Astrocyte of the hippocampus (primary cell): ENCODE data around the gene SPNS2.

Experiments used
- DNase-seq: peaks from one replicate; pipeline ENCODE4 v3.0.0; 2011; ENCODE audit warnings: low read depth, low spot score

SPNS2 gene

DNA sequence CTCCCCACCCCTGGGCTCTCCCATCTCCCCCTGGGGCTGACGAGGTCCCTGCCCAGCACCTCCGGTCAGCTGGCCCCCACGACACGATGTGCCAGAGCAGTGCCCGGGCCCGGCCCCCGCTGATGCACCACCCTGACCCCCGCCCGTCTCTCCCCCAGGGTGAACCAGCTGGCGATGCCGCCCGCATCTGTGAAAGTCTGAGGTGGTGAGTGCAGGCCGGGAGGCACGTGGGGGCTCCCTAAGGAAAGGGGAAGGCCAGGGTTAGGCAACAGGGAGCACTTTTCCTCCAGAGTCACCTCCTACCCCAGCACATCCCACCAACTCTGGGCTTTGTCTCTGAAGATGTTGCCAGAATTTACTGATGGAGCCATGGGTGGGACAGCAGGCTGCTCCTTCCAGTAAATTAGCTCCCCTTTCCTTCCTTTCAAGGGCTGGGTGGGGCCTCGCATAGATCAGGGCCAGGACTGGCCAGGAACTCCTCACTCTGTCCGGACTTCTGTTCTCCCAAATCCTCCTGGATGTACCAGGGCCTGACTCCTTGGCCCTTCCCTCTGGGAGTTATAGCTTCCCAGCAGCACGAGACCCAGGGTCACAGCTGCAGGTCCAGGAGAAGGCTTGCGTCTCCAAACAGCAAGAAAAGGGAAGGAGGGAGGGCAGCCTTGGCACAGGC, 38.2 kb downstream of the SPNS2 start:
- DNase-seq = no peak

DNA sequence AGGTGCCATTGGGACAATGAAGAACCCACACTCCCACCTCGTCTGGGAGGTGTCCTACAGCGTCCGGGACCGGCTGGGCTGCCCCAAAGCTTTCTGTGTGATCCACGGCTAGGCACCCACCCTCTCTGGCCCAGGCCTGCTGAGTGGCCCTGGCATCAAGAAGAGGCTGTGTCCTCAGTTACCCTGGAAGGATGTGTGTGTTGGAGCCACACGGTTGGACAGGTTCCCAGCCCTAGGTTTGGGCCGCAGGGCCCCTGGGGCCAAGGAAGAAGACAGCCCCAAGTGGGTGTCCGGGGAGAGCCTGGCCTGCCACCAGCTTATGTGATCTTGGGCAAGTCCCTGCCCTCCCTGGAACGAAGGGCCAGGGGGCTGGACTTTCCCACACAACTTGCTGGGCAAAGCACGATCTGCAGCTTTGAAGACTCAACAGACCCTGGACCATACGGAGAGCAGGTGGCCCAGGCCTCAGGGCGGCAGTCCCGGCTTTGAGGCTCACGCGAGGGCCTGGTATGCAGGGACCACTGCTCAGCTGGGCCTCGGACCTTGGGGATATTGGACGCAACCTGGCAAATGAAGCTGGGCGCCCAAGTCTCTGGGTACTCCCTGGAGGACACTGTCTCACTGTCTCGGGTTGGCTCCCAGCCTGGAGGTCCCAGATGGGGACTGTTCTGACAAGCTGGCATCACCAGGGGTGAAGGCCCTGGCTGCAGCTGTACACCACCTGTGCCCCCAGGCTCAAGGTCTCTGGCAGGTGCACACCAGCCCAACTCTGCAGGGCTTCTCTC, 39.0 kb downstream of the SPNS2 start:
- no peak for DNase-seq

DNA sequence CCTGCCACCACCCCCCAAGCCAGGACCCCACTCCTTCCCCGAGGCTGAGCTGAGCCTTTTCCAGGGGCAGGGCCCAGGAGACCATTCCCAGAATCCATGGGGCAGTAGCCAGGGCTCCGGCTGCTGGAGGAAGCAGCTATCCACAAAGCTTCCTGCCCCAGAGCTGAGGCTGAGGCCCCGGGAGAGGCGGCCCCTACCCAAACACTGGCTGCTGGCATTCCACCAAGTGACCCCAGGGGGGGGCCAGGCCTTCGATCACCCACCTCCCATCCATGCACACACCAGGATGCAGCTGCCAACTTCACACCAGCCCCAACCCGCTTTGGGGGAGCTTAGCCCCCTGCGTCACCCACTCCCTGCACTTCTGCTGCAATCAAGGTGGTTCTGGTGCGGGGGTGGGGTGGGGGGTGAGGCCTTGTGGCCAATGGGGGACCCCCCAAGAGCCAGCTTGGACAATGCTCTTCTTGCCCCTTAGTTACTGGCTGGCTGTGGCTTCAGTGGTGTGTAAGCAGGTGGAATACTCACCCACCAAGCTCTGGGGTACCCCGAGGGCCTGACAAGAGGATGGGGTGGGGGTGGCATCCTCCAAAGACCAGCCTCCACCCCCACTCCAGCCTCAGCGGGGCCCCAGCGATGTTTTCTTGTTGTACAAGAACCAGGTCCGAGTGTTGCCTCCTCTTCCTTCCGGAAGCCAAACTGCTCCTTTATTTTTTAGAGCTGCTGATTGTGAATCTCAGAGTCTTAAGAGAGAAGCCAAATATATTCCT, 39.7 kb downstream of the SPNS2 start:
- no peak for DNase-seq

DNA sequence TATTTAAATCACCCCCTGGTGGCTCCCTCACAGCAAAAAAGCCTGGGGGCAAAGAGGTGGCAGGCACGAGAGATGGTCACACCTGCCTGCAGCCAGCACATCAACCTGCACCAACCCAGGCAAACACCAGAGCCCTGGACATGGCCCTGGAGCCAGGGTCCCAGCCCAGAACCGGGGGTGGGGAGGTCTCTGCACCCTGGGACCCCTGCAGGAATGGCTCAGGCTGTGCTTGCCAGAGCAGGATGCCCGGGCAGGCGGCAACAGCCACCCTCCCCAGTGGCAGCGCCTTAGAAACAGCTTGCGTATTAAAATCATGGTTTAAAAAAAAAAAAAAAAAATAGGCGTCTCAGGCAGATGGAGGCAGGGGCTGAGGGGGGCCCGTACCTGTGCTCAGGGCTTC, 40.3 kb downstream of the SPNS2 start:
- DNase-seq = no peak

DNA sequence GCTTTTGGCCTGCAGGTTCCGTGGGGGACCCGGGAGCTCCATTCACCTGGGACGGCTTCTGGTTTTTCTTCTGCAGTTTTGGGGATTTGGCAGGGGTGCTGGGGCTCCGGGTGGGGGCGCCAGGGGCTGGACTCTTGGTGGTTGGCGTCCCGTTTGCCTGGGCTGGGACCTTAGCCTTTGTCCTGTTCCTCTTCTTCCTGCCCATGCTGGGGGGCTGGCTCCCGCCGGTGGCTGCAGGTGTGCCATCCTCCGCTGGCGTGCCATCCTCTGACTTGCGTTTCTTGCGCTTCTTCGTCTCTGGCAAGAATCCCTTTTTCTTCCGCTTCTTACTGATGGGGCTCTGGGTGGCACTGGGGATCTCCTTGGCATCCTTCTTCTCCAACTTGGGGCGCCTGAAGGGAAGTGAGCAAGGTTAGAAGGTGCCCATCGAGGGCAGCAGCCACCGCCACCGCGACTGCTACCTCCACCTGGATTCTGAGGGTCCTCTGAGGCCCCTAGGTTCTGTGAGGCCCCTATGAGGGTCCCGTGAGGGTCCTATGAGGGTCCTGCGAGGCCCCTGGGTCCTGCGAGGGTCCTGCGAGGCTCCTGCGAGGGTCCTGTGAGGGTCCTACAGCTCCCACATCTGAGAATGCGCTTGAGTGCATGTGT, 41.0 kb downstream of the SPNS2 start:
- DNase-seq = no peak

DNA sequence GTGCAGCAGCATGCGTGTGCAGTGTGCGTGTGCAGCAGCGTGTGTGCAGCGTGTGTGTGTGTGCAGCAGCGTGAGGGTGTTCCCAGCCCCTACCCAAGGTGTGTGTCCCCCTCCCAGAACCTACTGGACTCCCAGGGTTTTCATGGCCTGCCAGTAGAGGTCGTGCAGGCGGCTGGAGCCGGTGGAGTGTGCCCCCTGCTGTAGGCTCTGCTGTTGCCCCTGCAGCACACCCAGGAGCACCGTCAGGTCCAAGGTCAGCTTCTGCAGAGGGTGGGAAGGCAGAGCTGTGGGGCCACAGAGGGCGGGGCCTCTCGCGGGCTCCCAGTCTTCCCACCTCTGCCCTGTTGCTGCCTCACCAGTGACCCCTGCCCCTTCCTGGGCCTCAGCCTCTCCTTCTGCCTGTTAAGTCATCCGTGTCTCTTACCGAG, 41.6 kb downstream of the SPNS2 start:
- no peak for DNase-seq

DNA sequence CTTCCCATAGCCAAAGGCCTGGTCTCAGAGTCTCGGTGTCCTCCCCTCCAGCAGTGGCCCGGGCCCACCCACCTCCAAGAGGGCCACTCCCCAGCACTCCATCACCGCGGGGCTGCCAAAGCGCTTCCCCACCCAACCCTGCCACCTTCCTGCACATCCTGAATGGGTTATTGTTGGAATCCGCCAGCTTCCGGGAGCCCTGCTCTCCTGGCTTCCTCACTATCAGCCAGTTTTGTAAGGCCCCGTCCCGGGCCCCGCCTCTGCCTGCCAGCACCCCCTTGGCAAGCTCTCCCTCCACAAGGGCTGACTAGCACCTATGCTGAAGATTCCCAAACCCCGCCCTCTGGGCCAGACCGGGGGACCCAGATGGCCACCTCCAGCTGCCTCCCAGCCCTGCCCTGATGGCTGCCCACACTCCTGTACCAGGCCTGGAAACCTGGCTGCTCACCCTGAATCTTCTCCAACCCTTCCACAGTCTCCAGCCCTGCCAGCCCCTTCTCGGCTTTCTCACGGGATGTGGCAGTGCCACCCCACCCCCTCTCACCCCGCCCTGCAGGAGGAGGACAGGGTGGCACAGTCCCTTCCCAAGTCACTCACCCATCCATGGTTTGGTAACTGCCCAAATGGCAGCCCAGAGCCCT, 42.1 kb downstream of the SPNS2 start:
- no peak for DNase-seq

DNA sequence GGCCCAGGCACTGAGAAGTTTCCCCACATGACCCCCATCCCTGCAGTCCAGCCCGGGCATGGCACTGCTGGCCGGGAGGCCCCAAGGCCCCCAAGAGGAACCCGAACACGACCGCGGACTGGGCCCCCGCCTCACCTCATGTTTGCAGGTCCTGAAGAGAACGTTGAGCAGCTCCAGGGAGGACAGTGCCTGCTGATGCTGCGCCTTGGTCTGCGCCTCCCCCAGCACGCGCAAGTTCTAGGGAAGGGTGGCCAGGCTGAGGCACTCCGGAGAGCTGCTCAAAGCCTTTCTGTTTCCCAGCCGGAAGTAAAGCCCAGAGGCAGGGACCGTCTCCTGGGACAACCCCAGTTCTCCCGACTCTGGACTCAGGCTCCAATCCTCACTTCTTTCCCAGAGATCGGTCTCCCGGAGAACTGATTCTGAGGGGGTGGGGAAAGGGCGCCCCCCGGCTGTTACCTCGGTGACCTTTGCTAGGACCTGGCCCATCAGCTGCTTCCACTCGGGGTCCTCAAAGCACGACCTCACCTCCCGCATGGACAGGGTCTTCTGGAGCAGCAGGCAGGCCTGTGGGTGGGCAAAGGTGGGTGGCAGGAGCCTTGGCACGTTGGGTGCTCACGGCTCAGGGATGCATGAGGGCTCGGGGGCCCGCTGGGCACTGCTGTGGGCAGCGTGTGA, 42.8 kb downstream of the SPNS2 start:
- no peak for DNase-seq

DNA sequence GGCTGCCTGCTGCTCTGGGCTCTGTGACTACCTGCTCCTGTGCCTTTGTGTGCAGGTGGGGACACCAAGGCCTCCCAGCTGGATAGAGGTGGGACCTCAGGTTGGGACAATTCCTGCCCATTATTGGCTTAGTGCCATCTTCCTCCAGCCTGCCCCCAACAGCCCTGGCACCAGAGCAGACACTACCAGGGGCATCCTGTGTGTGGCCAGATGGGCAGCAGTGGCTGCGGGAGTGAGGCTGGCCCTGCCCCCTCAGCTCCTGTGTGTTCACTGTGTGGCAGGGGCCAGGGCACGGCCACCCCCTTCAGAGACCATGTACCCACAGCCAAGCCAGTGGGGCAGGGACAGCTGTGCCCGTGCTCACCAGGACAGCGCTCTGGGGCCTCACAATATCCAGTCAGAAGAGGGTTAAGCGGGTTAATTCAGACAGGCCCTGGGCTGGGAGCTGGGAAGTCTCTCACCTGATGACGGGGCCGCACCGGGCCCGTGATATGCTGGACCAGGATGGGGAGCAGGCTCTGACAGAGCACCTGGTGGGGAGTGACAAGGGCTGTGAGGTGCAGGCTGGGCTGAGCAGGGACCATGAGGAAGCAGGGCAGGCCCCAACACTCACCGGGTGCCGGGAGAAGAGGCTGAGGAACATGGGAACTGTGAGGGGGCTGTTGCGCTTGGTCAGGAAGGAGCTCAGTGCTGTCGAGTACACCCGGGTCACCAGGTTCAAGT, 43.5 kb downstream of the SPNS2 start:
- no peak for DNase-seq

DNA sequence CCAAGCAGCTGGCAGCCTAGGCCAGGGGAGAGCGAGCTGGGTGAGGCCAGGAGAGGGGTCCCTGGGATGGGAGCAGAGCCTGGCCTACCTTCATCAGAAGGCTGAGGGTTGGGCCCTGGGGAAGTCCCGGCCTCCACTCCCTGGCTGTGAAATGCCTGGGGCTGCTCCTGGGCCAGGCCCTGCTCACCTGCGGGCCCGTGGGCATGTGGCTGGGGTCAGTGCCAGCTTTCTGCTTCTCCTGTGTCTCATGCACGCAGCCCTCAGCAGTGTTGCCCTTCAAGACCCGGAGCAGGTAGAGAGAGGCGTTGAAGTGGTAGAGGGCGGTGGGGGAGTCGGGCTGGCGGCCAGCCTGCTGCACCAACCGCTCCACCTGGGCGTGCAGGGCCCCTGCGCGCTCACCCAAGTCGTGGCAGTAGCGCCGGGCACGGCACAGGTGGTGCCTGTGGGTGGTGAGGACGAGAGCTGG, 44.1 kb downstream of the SPNS2 start:
- no peak for DNase-seq

DNA sequence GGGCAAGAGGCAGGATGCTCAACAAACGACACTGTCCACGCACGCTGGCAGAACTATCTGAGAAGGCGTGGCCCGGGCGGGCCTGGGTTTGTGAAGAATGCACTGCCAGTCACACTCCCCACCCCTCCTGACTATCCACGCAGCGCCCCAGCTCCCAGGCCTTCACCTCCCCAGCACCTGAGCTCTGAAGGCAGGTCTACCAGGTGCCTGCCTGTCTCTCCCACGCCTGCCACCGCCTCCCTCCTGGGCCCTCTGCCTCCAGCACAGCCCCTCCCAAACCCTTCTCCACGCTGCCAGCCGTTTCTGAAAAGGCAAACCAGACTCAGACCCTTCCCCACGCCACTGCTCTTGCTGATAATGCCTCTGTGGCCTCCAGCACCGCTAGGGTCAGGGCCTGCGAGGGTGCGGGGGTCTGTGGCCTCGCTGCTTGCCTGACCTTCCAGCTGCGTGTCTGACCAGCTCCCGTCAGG, 44.9 kb downstream of the SPNS2 start:
- DNase-seq = no peak

DNA sequence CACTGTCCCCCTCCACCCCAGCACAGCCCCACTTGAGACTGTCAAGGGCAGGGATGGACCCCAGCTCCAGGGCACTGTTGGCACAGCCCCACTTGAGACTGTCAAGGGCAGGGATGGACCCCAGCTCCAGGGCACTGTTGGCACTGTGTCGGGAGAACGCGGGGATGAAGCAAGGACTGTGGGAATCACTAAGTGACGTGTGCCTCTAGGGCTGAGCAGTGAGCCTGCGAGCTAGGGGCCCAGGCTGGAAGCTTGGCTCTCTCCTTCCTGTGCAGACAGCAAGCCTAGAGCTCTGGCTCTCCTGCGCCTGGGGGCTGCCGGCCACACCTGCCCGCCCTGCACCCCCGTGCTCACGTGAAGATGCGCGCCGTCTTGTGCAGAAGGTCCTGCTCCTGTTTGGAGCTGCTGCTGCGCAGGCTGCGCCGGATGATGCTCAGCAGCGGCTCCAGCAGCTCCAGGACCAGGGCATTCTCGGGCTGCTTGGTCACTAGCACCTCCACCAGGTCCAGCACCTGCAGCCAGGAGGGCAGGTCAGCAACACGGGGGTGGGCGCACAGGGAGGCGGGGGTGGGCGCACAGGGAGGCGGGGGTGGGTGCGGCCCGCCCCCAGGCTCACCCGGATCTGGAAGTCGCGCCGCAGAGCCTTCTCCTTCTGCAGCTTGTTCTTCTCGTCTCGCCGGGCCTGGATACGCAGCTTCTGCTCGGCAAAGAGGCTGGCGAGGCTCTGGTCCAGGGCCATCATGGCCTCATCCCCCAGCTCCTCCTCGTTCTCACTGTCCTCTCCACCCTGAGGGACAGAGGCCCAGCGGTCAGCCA, 45.7 kb downstream of the SPNS2 start:
- DNase-seq = no peak

DNA sequence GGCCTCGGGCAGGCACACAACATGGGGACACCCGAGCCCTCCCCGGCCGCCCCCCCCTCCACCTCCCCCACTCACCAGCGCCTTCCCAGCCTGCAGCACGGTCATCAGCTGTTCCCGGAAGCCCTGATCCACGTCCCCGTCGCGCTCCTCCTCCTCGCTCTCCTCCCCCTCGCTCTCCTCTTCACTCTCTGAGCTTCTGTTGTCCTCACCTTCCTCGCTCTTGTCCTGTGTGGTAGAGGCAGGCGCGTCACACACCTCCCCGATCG, 46.2 kb downstream of the SPNS2 start:
- no peak for DNase-seq

DNA sequence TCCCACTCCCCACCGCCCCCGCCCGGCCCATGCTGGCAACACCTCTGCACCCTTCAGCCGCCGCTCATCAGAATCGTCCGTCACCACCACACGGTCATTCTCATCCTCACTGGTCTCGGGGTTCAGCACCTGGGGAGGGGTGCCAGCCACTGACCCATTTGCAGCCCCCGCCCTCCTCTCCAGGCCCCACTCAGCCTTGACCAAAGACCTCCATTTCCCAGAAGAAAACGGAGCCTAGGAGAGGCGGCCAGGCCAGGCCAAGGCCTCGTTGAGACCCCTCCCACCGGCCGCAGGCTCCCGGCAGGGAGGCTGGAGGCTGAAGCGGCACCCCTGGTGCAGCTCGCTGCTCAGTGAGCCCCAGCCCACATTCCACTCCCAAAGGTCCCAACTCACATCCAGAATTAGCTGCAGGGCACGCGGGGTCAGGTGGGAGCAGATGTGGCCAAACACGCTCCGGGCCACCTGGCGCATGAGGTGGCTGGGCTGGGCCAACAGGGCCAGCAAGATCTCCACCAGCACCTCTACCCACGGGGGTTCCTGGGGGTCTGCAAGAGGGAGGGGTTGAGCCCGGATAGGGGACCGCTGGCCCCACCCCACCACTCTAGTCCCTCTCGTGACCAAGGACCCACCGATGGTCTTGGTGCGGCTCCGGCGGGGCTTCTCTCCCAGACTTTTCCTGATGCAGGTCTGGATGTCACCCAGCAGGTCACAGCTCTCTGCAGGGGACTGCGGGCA, 46.7 kb downstream of the SPNS2 start:
- no peak for DNase-seq

DNA sequence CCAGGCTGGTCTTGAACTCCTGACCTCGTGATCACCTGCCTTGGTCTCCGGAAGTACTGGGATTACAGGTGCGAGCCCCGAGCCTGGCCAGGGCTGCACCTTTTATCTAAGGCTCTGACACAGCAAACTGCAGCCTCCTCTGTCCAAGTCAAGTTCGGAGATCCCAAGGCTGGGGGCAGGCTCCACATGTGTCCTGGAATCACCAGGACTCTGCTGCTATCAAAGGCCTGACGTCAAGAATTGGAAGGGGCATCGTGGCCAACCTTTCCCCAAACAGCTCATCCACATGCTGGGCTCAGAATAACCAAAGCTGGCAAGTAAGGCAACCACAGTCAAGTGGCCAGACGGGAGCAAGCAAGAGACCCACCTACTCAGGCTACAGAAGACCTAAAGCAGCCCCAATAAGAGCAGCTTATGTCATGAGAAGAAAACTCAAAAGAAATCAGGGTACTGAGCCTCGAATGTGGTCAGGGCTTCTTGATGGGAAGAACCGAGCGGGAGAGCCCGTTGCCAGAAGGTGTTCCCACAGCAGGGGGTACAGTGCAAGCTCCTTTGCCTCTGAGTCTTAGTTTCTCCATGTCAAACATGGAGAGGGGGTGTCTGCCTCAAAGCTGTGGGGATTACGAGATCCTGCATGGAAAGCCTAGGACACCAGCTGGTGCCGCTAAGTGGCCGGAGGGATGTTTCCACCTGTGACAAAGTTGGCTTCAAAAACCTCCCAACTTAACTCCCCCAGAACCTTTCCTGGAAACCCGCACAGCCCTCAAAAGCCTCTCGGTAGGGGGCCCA, 48.6 kb downstream of the SPNS2 start:
- no peak for DNase-seq

DNA sequence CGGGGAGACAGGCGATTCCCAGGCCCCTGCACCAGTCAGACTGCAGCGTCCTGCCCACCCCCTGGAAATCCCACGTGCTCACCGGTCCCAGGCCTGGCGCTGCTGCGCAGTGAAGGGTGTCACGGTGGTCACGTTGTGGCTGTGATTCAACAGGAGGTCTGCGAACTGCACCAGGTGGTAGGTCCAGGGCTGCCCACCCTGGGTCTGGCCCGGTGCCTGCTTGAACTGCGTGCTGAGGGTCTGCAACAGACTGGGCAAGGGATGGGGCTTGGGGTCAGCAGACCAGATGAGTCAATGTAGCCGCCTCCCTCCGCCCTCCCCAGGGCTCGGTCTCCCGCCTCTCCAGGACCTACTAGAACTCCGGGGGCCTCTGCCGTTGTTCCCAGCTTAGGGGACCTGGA, 49.4 kb downstream of the SPNS2 start:
- no peak for DNase-seq

DNA sequence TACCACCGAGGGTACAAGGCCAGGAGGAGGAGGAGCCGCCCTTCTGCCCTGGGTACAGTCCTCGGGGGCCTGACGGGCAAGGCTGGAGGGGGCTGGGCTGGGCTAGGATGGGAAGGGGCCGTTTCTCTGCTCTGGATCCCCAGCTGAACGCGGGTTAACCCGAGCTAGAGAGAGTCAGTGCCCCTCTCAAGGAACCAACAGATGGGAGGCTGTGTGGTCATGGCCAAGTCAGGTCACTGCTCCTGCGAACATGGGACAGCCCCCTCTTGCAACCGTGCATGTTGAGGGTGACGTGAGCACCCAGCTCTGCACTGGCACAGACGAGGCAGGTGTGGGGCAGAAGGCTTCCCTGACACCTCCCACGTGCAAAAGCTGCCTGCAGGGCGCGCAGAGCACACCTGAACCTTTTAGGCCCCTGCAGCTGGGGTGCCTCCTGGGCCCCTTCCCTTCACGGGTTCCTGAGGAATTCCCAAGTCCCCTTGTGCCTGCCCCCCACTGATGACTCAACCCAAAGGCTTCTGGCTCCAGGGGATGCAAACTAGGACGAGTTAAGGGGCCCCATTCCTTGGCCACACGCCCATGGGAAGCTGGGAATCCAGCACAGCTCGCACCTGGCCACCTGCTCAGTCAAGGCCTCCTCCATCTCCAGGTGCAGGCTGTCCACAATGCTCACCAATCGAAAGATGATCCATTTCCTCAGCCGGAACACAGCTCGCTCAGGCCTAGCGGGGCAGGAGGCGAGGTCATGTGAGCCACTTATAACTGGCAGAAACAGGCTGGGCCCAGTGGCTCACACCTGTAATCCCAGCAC, 50.2 kb downstream of the SPNS2 start:
- DNase-seq = no peak
